ENCODE data around the gene PHC2.
A peak's percentile ranks its signal among the peaks of the same experiment; 100 is the strongest.

Gene PHC2

GRCh38 chr1:33428661-33429060 lies 2.2 kb downstream of the PHC2 start:
- Histone ChIP-seq H3K4me3 (no peak overlapping the region), H3K27ac (no peak overlapping the region)

- Histone ChIP-seq H3K4me3 (no peak overlapping the region), H3K27ac (no peak overlapping the region)
Observed at GRCh38 chr1:33426916-33427315, 4.0 kb downstream of the PHC2 start.

GRCh38 chr1:33425900-33426299 lies 5.0 kb downstream of the PHC2 start:
- Histone ChIP-seq H3K4me3 (no peak overlapping the region), H3K27ac (no peak overlapping the region)

GRCh38 chr1:33424610-33425009 lies 6.3 kb downstream of the PHC2 start:
- H3K4me3 ChIP-seq: no peak overlapping the region
- no peak overlapping the region for H3K27ac ChIP-seq

- Histone ChIP-seq H3K27ac (no peak overlapping the region), H3K4me3 (no peak overlapping the region)
Observed at GRCh38 chr1:33424205-33424604, 6.7 kb downstream of the PHC2 start.

GRCh38 chr1:33420870-33421775 lies 9.8 kb downstream of the PHC2 start:
- Histone ChIP-seq H3K4me3 (no peak overlapping the region), H3K27ac (peak overlapping the region in 4 of 21 experiments; percentile 2 to 65 (median 38))

GRCh38 chr1:33418811-33419210 lies 12.1 kb downstream of the PHC2 start:
- no peak overlapping the region for H3K27ac ChIP-seq
- H3K4me3 ChIP-seq: no peak overlapping the region

- Histone ChIP-seq H3K4me3 (no peak overlapping the region), H3K27ac (no peak overlapping the region)
Observed at GRCh38 chr1:33414879-33415278, 16.0 kb downstream of the PHC2 start.

- H3K27ac ChIP-seq: no peak overlapping the region
- no peak overlapping the region for H3K4me3 ChIP-seq
Observed at GRCh38 chr1:33410091-33410701, 20.7 kb downstream of the PHC2 start.

GRCh38 chr1:33408093-33408436 lies 22.8 kb downstream of the PHC2 start:
- Histone ChIP-seq H3K4me3 (no peak overlapping the region), H3K27ac (no peak overlapping the region)

GRCh38 chr1:33407352-33408092 lies 23.4 kb downstream of the PHC2 start:
- Histone ChIP-seq H3K4me3 (no peak overlapping the region), H3K27ac (peak overlapping the region in 1 of 21 experiments; percentile 48)

- H3K4me3 ChIP-seq: no peak overlapping the region
- no peak overlapping the region for H3K27ac ChIP-seq
Observed at GRCh38 chr1:33402206-33402605, 28.7 kb downstream of the PHC2 start.

GRCh38 chr1:33401471-33401870 lies 29.4 kb downstream of the PHC2 start:
- H3K4me3 ChIP-seq: no peak overlapping the region
- no peak overlapping the region for H3K27ac ChIP-seq

GRCh38 chr1:33400153-33400911 lies 30.6 kb downstream of the PHC2 start:
- no peak overlapping the region for H3K4me3 ChIP-seq
- no peak overlapping the region for H3K27ac ChIP-seq

- Histone ChIP-seq H3K27ac (no peak overlapping the region), H3K4me3 (no peak overlapping the region)
Observed at GRCh38 chr1:33399375-33399774, 31.5 kb downstream of the PHC2 start.

- Histone ChIP-seq H3K27ac (no peak overlapping the region), H3K4me3 (no peak overlapping the region)
Observed at GRCh38 chr1:33397994-33398393, 32.9 kb downstream of the PHC2 start.

GRCh38 chr1:33397125-33397506 lies 33.8 kb downstream of the PHC2 start:
- Histone ChIP-seq H3K27ac (no peak overlapping the region), H3K4me3 (no peak overlapping the region)

GRCh38 chr1:33396188-33397124 lies 34.4 kb downstream of the PHC2 start:
- Histone ChIP-seq H3K4me3 (no peak overlapping the region), H3K27ac (no peak overlapping the region)

- Histone ChIP-seq H3K27ac (peak overlapping the region in 3 of 21 experiments; percentile 11 to 56 (median 38)), H3K4me3 (no peak overlapping the region)
Observed at GRCh38 chr1:33394770-33395169, 36.1 kb downstream of the PHC2 start.

Data from skin epidermis (tissue), 12 donors.